ENCODE measurements around the gene STUB1. TPM values are rescaled to one million over a fixed set of nuclear protein-coding genes. Genes with fewer than 3 reads are reported as not detected.

Gene STUB1
- total and polyA plus RNA-seq, 12 donors: 92.7 to 165 (median 116) TPM

DNA sequence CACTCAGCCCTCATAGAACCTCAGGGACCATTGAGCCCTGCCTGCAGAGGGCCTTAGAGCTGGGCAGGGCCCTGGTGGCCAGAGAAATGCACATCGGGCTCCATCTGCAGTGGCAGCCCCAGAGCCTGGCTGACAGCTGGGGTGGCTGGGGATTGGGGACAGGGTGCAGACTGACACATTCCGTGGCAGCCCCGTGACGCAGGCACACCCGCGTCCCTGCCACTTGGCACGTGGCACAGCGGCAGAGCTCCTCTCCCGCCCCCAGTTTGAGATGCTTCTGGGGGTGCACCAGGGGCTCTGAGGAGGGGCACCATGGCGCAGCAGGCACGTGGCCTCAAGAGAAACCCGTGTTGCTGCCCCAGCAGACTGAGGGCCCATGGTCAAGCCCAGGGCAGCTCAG, 23.2 kb downstream of the STUB1 start:
- intact Hi-C loops (cut with DNase I): no loop called here
- DNase-seq (no peak), ATAC-seq (no peak)
- Histone ChIP-seq H3K9me3 (no peaks in the 10 kb centered on the region), H3K36me3 (no peaks in the 10 kb centered on the region), H3K27me3 (peaks cover 51 to 97% (median 93%) of the 10 kb centered on the region in 7 donors), H3K4me3 (no peak overlapping the region), H3K27ac (no peak overlapping the region), H3K4me1 (peaks cover 0 to 17% (median 7%) of the 10 kb centered on the region in 9 donors)
- 80 to 83% methylated on average over 12 of the region's 12 CpGs for WGBS, 2 donors
- TF ChIP-seq, protein P1, sequence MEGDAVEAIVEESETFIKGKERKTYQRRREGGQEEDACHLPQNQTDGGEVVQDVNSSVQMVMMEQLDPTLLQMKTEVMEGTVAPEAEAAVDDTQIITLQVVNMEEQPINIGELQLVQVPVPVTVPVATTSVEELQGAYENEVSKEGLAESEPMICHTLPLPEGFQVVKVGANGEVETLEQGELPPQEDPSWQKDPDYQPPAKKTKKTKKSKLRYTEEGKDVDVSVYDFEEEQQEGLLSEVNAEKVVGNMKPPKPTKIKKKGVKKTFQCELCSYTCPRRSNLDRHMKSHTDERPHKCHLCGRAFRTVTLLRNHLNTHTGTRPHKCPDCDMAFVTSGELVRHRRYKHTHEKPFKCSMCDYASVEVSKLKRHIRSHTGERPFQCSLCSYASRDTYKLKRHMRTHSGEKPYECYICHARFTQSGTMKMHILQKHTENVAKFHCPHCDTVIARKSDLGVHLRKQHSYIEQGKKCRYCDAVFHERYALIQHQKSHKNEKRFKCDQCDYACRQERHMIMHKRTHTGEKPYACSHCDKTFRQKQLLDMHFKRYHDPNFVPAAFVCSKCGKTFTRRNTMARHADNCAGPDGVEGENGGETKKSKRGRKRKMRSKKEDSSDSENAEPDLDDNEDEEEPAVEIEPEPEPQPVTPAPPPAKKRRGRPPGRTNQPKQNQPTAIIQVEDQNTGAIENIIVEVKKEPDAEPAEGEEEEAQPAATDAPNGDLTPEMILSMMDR (IDR thresholded peaks at IDR 0.05): no peak

DNA sequence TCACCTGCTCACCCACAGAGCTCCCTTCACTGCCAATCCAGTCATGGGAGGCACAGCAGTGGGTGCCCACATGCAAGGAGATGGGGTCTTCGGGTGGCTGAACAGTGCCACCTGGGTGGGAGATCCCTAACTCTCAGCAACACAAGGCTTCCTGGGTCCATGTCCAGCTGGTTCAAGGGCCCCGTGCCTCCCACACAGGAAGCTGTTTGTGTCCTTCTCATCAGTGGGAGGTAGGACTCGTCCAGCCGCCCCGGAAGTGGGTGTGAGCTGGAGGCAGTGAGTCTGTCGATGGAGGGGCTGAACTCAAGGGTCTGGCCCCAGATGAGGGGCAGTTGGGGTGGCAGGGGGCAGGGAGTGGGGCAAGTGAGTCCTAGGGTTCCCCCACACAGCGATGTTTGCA, 23.8 kb downstream of the STUB1 start:
- no peak for ATAC-seq
- Histone ChIP-seq H3K9me3 (no peaks in the 10 kb centered on the region), H3K4me1 (peaks cover 0 to 17% (median 7%) of the 10 kb centered on the region in 9 donors), H3K27ac (no peak overlapping the region), H3K4me3 (no peak overlapping the region), H3K27me3 (peaks cover 51 to 97% (median 93%) of the 10 kb centered on the region in 7 donors), H3K36me3 (no peaks in the 10 kb centered on the region)
- intact Hi-C loops (cut with DNase I): no loop called here
- DNase-seq: no peak
- whole genome bisulfite sequencing, 2 donors: 62 to 67% methylated on average over 7 of the region's 7 CpGs
- TF ChIP-seq, protein P1 (IDR thresholded peaks at IDR 0.05): no peak

DNA sequence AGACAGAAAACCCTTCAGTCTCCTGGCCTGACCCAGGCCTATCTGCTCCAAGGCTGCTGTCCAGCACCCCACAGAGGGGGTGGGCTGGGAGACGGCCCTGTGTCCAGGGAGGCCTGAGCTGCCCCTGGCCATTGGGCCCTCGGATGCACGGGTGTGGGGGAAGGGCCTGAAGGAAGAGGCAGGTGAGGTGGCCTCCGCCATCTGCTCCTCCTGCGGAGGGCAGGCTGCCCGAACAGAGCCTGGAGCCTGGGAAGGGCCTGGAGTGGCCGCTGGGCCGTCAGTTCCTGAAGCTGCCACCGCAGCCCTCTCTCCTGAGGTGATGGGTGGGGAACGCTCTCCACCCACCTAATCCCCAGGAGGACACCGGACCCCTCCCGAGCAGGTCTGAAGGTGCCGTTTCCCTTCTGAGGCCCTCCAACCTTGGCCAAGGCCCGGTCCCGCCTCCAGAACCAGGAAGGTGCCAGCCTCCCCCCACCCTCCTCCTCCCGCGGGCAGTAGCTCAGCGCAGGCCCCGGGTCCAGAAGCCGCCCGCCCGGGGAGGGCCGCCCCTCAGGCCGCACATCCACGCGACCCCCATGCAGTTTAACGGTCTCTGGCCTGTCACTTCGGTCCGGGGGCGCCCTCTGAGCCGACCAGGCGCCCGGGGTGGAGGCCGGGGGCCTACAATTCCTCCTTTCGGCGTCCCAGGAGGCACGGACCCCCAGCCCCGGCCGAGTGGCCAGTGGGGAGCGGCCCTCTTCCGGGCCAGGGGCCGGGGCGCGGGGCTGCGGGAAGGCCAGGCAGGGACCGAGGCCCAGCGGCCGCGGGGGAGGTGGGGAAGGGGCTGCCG, 24.6 kb downstream of the STUB1 start:
- Histone ChIP-seq H3K4me1 (peaks cover 0 to 19% (median 8%) of the 10 kb centered on the region in 9 donors), H3K36me3 (no peaks in the 10 kb centered on the region), H3K9me3 (no peaks in the 10 kb centered on the region), H3K27ac (no peak overlapping the region), H3K4me3 (no peak overlapping the region), H3K27me3 (peaks cover 51 to 97% (median 92%) of the 10 kb centered on the region in 7 donors)
- ATAC-seq (no peak), DNase-seq (no peak)
- intact Hi-C loops (cut with DNase I): no loop called here
- 10 to 13% methylated on average over 48 to 50 of the region's 50 CpGs for WGBS, 2 donors
- TF ChIP-seq, protein P1 (IDR thresholded peaks at IDR 0.05): no peak

DNA sequence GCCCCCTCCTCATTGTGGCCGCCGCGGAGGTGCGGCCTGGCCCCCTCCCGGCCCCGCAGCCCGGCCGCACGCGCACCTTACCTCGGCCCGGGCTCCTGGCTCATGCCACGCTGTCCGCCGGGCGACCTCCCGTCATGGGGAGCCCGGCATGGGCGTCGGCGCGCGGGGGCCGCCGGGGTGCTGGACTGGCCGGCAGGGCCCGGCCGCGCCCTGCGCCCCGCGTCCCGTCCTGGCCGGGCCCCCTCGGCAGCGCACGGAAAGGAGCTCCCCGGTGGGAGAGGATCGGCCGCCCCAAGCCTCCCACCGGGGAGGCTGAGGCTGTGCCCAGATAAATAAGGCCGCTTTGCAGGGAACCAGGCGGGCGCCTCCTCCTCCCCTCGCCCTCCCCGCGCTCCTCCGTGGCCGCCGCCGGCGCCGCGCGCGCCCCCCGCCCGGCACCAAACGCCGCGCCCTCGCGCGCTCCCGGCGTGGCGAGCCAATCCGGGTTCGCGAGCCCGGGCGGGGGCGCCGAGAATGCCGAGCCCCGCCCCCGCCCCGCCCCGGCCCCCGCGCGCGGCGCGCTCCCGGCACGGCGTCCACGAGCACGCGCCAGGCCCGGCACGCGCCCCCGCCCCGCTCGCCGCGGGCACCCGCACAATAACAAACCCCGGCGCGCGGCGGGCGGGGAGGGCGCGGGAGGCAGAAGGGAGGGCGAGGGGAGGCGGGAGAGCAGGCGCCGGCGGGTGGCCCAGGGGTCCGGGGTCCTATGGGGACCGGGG, 25.4 kb downstream of the STUB1 start, which contains the start of gene FBXL16:
FBXL16 (minus strand) TSS at position 371 of the 758 bp plus-strand sequence. CDS start 8,396 bp downstream, outside the sequence.
- ATAC-seq (no peak), DNase-seq (no peak)
- WGBS, 2 donors: 1% methylated on average over 42 to 112 of the region's 115 CpGs
- intact Hi-C loops (cut with DNase I): no loop called here
- TF ChIP-seq, protein P1 (IDR thresholded peaks at IDR 0.05): no peak
- no peaks in the 10 kb centered on the region for H3K36me3 ChIP-seq
- H3K4me3 ChIP-seq: peak within 1 kb of the TSS in 3 of 10 donors; percentile 19 to 26 (median 22)
- H3K9me3 ChIP-seq: no peaks in the 10 kb centered on the region
- peaks cover 0 to 22% (median 14%) of the 10 kb centered on the region in 9 donors for H3K4me1 ChIP-seq
- H3K27me3 ChIP-seq: peaks cover 46 to 97% (median 92%) of the 10 kb centered on the region in 7 donors
- no peak within 1 kb of the TSS for H3K27ac ChIP-seq
